H9 (cell line): Measurements from ENCODE around the gene PARVB. TPM values are rescaled to one million over a fixed set of nuclear protein-coding genes. Genes with fewer than 3 reads are reported as not detected.

ENCODE experiments used
- DNase-seq: peaks from one replicate; pipeline ENCODE4 v3.0.0-alpha.2; 2017
- H2AFZ ChIP-seq: one replicate; pipeline ENCODE4 v1.6.1; 2013; ENCODE audit warnings: mild to moderate bottlenecking, low read length, control low read depth, moderate library complexity
- H2AK5ac ChIP-seq: 2 replicates; pipeline ENCODE4 v1.6.1; 2013; ENCODE audit warnings: low read length, control low read depth, mixed read lengths; ENCODE audit not compliant: insufficient read length
- H2BK120ac ChIP-seq: one replicate; pipeline ENCODE4 v1.6.1; 2013; ENCODE audit warnings: low read depth, mild to moderate bottlenecking, low read length, control low read depth, inconsistent platforms; ENCODE audit not compliant: poor library complexity, severe bottlenecking
- H2BK12ac ChIP-seq: 2 replicates; pipeline ENCODE4 v1.6.1; 2013; ENCODE audit warnings: low read length, control low read depth, mixed read lengths, low read depth; ENCODE audit not compliant: insufficient read length
- H2BK15ac ChIP-seq: 2 replicates; pipeline ENCODE4 v1.6.1; 2013; ENCODE audit warnings: low read depth, low read length, control low read depth
- H2BK20ac ChIP-seq: one replicate; pipeline ENCODE4 v1.6.1; 2013; ENCODE audit warnings: low read depth, mild to moderate bottlenecking, low read length, control low read depth, inconsistent platforms; ENCODE audit not compliant: poor library complexity, severe bottlenecking
- H2BK5ac ChIP-seq: 2 replicates; pipeline ENCODE4 v1.6.1; 2013; ENCODE audit warnings: low read length, control low read depth, mixed read lengths; ENCODE audit not compliant: insufficient read length
- H3K14ac ChIP-seq: 2 replicates; pipeline ENCODE4 v1.6.1; 2013; ENCODE audit warnings: low read length, control low read depth; ENCODE audit not compliant: insufficient read depth
- H3K18ac ChIP-seq: 2 replicates; pipeline ENCODE4 v1.6.1; 2013; ENCODE audit warnings: low read depth, mild to moderate bottlenecking, mixed read lengths, low read length, control low read depth; ENCODE audit not compliant: insufficient read length
- H3K23ac ChIP-seq: 2 replicates; pipeline ENCODE4 v1.6.1; 2013; ENCODE audit warnings: low read length, control low read depth, mixed read lengths, low read depth; ENCODE audit not compliant: insufficient read length
- H3K23me2 ChIP-seq: 2 replicates; pipeline ENCODE4 v1.6.1; 2013; ENCODE audit warnings: low read depth, mild to moderate bottlenecking, mixed read lengths, low read length, control low read depth; ENCODE audit not compliant: insufficient read length, poor library complexity, severe bottlenecking
- H3K27ac ChIP-seq: 2 replicates; pipeline ENCODE4 v1.5.1; 2013; ENCODE audit warnings: low read length, control low read depth, mixed read lengths, low read depth; ENCODE audit not compliant: insufficient read length
- H3K27me3 ChIP-seq: 2 replicates; pipeline ENCODE4 v1.6.1; 2013; ENCODE audit warnings: low read length, control low read depth, inconsistent platforms; ENCODE audit not compliant: insufficient read depth
- H3K4ac ChIP-seq: 2 replicates; pipeline ENCODE4 v1.6.1; 2013; ENCODE audit warnings: low read depth, mild to moderate bottlenecking, control low read depth, inconsistent platforms, low read length, moderate library complexity
- H3K4me1 ChIP-seq: 2 replicates; pipeline ENCODE4 v1.6.1; 2013; ENCODE audit warnings: low read length, control low read depth, inconsistent platforms; ENCODE audit not compliant: insufficient read depth
- H3K4me2 ChIP-seq: 2 replicates; pipeline ENCODE4 v1.6.1; 2013; ENCODE audit warnings: low read length, control low read depth, mixed read lengths; ENCODE audit not compliant: insufficient read length, insufficient read depth
- H3K56ac ChIP-seq: 2 replicates; pipeline ENCODE4 v1.6.1; 2013; ENCODE audit warnings: low read depth, mild to moderate bottlenecking, mixed read lengths, low read length, control low read depth; ENCODE audit not compliant: insufficient read length
- H3K79me1 ChIP-seq: 2 replicates; pipeline ENCODE4 v1.6.1; 2013; ENCODE audit warnings: low read depth, mild to moderate bottlenecking, moderate library complexity, low read length, control low read depth, inconsistent platforms; ENCODE audit not compliant: insufficient read depth, poor library complexity, severe bottlenecking
- H3K79me2 ChIP-seq: 2 replicates; pipeline ENCODE4 v1.6.1; 2013; ENCODE audit warnings: low read length, control low read depth, inconsistent platforms; ENCODE audit not compliant: insufficient read depth
- H3K9ac ChIP-seq: 2 replicates; pipeline ENCODE4 v1.6.1; 2013; ENCODE audit warnings: low read length, control low read depth, mixed read lengths; ENCODE audit not compliant: insufficient read length; ENCODE audit errors: extremely low read depth
- H3K9me3 ChIP-seq: one replicate; pipeline ENCODE4 v1.6.1; 2013; ENCODE audit warnings: low read depth, low read length, inconsistent platforms; ENCODE audit not compliant: control insufficient read depth
- H3T11ph ChIP-seq: one replicate; pipeline ENCODE4 v1.6.1; 2013; ENCODE audit warnings: mild to moderate bottlenecking, low read length, control low read depth, inconsistent platforms
- H4K20me1 ChIP-seq: one replicate; pipeline ENCODE4 v1.6.1; 2013; ENCODE audit not compliant: control insufficient read depth, insufficient read length, insufficient read depth
- H4K5ac ChIP-seq: 2 replicates; pipeline ENCODE4 v1.6.1; 2013; ENCODE audit warnings: low read depth, mild to moderate bottlenecking, mixed read lengths, low read length, control low read depth; ENCODE audit not compliant: insufficient read length
- H4K8ac ChIP-seq: replicated peaks from 2 replicates; pipeline ENCODE4 v1.6.1; 2013; ENCODE audit warnings: low read length, control low read depth, mixed read lengths, low read depth; ENCODE audit not compliant: insufficient read length
- H4K91ac ChIP-seq: 2 replicates; pipeline ENCODE4 v1.6.1; 2013; ENCODE audit warnings: low read depth, mild to moderate bottlenecking, moderate library complexity, mixed read lengths, low read length, control low read depth; ENCODE audit not compliant: insufficient read length
- H3K27ac Mint-ChIP-seq, 3 experiments: 2 replicates in 2 of 3; 3 replicates in 1 of 3; pipeline ENCODE4 v1.8.0; 2020 to 2021; ENCODE audit warnings: mixed read lengths in 3 of 3, mild to moderate bottlenecking in 1 of 3, moderate library complexity in 1 of 3
- H3K27me3 Mint-ChIP-seq: 2 replicates; pipeline ENCODE4 v1.8.0; 2021; ENCODE audit warnings: low read depth, mild to moderate bottlenecking, moderate library complexity, mixed read lengths
- H3K36me3 Mint-ChIP-seq, 3 experiments: 2 replicates in 2 of 3; 3 replicates in 1 of 3; pipeline ENCODE4 v1.8.0; 2020 to 2021; ENCODE audit warnings: low read depth in 3 of 3, mixed read lengths in 3 of 3; ENCODE audit not compliant: insufficient read depth in 1 of 3
- H3K4me1 Mint-ChIP-seq, 2 experiments: 2 replicates each; pipeline ENCODE4 v1.8.0; 2020; ENCODE audit warnings: mixed read lengths in 2 of 2
- H3K4me3 Mint-ChIP-seq, 2 experiments: 2 replicates in 1 of 2; 3 replicates in 1 of 2; pipeline ENCODE4 v1.8.0; 2020 to 2021; ENCODE audit warnings: mild to moderate bottlenecking in 2 of 2, mixed read lengths in 2 of 2, moderate library complexity in 1 of 2
- H3K9me3 Mint-ChIP-seq, 2 experiments: 2 replicates in 1 of 2; 3 replicates in 1 of 2; pipeline ENCODE4 v1.8.0; 2020; ENCODE audit warnings: mild to moderate bottlenecking in 2 of 2, mixed read lengths in 2 of 2, moderate library complexity in 1 of 2
- WGBS: extraction: QIAGEN DNeasy Blood & Tissue Kit; methylation state at CpG from one replicate; pipeline ENCODE4 v1.1.7; 2013; ENCODE audit warnings: missing lambda C conversion rate, low lambda C conversion rate, mixed read lengths; ENCODE audit not compliant: insufficient read length; ENCODE audit errors: extremely low coverage; 5-methylcytosine and 5-hydroxymethylcytosine counted together
- total RNA-seq: library from RNA; stranded (reverse); gene quantifications from 2 replicates; pipeline ENCODE4 v1.2.1, GENCODE V29; 2021
- TF ChIP-seq, protein P1 (sequence below): fragments of 200-600 bp; sonication (generic); conservative IDR thresholded peaks from 3 replicates; pipeline ENCODE4 v1.8.0; 2021; ENCODE audit warnings: antibody characterized with exemption, mild to moderate bottlenecking

Gene PARVB
- total RNA-seq, 1 experiment from 2014 or later, result 15.6 TPM

DNA sequence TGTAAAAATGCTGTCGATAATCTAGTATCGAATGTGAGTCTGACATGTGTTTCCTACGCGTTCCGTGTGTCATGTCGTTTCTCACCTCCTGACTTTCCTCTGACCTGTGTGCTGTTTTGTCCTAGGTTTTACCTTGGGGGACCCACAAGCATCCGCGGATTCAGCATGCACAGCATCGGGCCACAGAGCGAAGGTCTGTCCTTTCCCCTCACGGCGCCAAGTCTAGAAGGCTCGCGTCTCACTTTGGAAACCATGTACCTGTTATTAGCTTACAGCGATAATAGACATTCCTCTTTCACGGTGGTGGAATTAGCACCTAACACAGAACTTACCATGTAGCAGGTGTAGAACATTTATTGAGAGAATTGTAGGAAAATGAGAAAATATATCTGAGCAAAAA lies 40.3 kb upstream of the PARVB start:
- H3K4ac ChIP-seq, result no peak overlapping the region
- no peak for DNase-seq
- H3K9ac ChIP-seq, result no peak overlapping the region
- H3K27ac ChIP-seq, result no peak overlapping the region
- no peak overlapping the region for H4K5ac ChIP-seq
- no peak overlapping the region for H3K18ac ChIP-seq
- H3K79me1 ChIP-seq, result no peaks in the 10 kb centered on the region
- H3K27me3 Mint-ChIP-seq, result no peaks in the 10 kb centered on the region
- H2BK5ac ChIP-seq, result no peak overlapping the region
- H3K36me3 Mint-ChIP-seq, result peaks cover 25 to 70% (median 61%) of the 10 kb centered on the region in 3 experiments; a peak in 6 of 7 replicates
- no peak overlapping the region for H4K8ac ChIP-seq
- H3K27me3 ChIP-seq, result no peaks in the 10 kb centered on the region
- no peak overlapping the region for H3K14ac ChIP-seq
- no peak overlapping the region for H2BK15ac ChIP-seq
- WGBS, result no CpG with 5 or more reads among the region's 16 CpGs
- no peak overlapping the region for H3K23ac ChIP-seq
- H2AFZ ChIP-seq, result no peak overlapping the region
- H2BK20ac ChIP-seq, result no peak overlapping the region
- H3K4me3 Mint-ChIP-seq, result no peak overlapping the region
- H3K4me2 ChIP-seq, result no peak overlapping the region
- no peak overlapping the region for H2BK120ac ChIP-seq
- TF ChIP-seq, protein P1, sequence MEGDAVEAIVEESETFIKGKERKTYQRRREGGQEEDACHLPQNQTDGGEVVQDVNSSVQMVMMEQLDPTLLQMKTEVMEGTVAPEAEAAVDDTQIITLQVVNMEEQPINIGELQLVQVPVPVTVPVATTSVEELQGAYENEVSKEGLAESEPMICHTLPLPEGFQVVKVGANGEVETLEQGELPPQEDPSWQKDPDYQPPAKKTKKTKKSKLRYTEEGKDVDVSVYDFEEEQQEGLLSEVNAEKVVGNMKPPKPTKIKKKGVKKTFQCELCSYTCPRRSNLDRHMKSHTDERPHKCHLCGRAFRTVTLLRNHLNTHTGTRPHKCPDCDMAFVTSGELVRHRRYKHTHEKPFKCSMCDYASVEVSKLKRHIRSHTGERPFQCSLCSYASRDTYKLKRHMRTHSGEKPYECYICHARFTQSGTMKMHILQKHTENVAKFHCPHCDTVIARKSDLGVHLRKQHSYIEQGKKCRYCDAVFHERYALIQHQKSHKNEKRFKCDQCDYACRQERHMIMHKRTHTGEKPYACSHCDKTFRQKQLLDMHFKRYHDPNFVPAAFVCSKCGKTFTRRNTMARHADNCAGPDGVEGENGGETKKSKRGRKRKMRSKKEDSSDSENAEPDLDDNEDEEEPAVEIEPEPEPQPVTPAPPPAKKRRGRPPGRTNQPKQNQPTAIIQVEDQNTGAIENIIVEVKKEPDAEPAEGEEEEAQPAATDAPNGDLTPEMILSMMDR, result no peak
- H2AK5ac ChIP-seq, result no peak overlapping the region
- H3K9me3 ChIP-seq, result no peaks in the 10 kb centered on the region
- no peaks in the 10 kb centered on the region; a peak in 1 of 5 replicates for H3K9me3 Mint-ChIP-seq
- no peak overlapping the region for H4K91ac ChIP-seq
- no peak overlapping the region for H3T11ph ChIP-seq
- H3K4me1 ChIP-seq, result no peaks in the 10 kb centered on the region
- no peaks in the 10 kb centered on the region for H4K20me1 ChIP-seq
- no peak overlapping the region for H2BK12ac ChIP-seq
- no peaks in the 10 kb centered on the region for H3K79me2 ChIP-seq
- no peaks in the 10 kb centered on the region for H3K23me2 ChIP-seq
- H3K4me1 Mint-ChIP-seq, result no peaks in the 10 kb centered on the region
- H3K27ac Mint-ChIP-seq, result no peak overlapping the region
- no peak overlapping the region for H3K56ac ChIP-seq
